Measurements from ENCODE around the gene HSP90AB1. TPM values are rescaled to one million over a fixed set of nuclear protein-coding genes. Genes with fewer than 3 reads are reported as not detected.

The HSP90AB1 gene
- polyA plus RNA-seq: 100 to 1,000 TPM; 100 to 773 (median 351) TPM
- long read RNA-seq, donor 1, transcript HSP90AB1-203 (12 exons, 2,572 nt): major isoform, 164 of 1,474 reads
- long read RNA-seq, donor 1, partial matches to known transcripts: 1,296 of 1,474 reads
- long read RNA-seq, donor 1, other reads (novel, unspliced or antisense): 14 of 1,474 reads
- long read RNA-seq, donor 2, transcript HSP90AB1-203 (12 exons, 2,572 nt): major isoform, 68 of 210 reads
- long read RNA-seq, donor 2, partial matches to known transcripts: 139 of 210 reads
- long read RNA-seq, donor 2, other reads (novel, unspliced or antisense): 0 of 210 reads
- long read RNA-seq, donor 3, transcript HSP90AB1-203 (12 exons, 2,572 nt): major isoform, 45 of 525 reads
- long read RNA-seq, donor 3, partial matches to known transcripts: 480 of 525 reads
- long read RNA-seq, donor 3, other reads (novel, unspliced or antisense): 0 of 525 reads
- long read RNA-seq, donor 4, partial matches to known transcripts: 15 of 17 reads
- long read RNA-seq, donor 4, other reads (novel, unspliced or antisense): 0 of 17 reads
- long read RNA-seq, donor 5, transcript HSP90AB1-203 (12 exons, 2,572 nt): major isoform, 12 of 214 reads
- long read RNA-seq, donor 5, partial matches to known transcripts: 202 of 214 reads
- long read RNA-seq, donor 5, other reads (novel, unspliced or antisense): 0 of 214 reads
- long read RNA-seq, donor 6, transcript HSP90AB1-203 (12 exons, 2,572 nt): major isoform, 83 of 385 reads
- long read RNA-seq, donor 6, partial matches to known transcripts: 300 of 385 reads
- long read RNA-seq, donor 6, other reads (novel, unspliced or antisense): 0 of 385 reads
- long read RNA-seq, donor 7, transcript HSP90AB1-203 (12 exons, 2,572 nt): major isoform, 172 of 830 reads
- long read RNA-seq, donor 7, partial matches to known transcripts: 654 of 830 reads
- long read RNA-seq, donor 7, other reads (novel, unspliced or antisense): 0 of 830 reads
- long read RNA-seq, donor 8, transcript HSP90AB1-203 (12 exons, 2,572 nt): major isoform, 14 of 57 reads
- long read RNA-seq, donor 8, partial matches to known transcripts: 43 of 57 reads
- long read RNA-seq, donor 8, other reads (novel, unspliced or antisense): 0 of 57 reads
- long read RNA-seq, donor 9, transcript HSP90AB1-203 (12 exons, 2,572 nt): major isoform, 20 of 136 reads
- long read RNA-seq, donor 9, partial matches to known transcripts: 116 of 136 reads
- long read RNA-seq, donor 9, other reads (novel, unspliced or antisense): 0 of 136 reads
- long read RNA-seq, donor 10, transcript HSP90AB1-203 (12 exons, 2,572 nt): major isoform, 117 of 908 reads
- long read RNA-seq, donor 10, partial matches to known transcripts: 760 of 908 reads
- long read RNA-seq, donor 10, other reads (novel, unspliced or antisense): 30 of 908 reads

DNA sequence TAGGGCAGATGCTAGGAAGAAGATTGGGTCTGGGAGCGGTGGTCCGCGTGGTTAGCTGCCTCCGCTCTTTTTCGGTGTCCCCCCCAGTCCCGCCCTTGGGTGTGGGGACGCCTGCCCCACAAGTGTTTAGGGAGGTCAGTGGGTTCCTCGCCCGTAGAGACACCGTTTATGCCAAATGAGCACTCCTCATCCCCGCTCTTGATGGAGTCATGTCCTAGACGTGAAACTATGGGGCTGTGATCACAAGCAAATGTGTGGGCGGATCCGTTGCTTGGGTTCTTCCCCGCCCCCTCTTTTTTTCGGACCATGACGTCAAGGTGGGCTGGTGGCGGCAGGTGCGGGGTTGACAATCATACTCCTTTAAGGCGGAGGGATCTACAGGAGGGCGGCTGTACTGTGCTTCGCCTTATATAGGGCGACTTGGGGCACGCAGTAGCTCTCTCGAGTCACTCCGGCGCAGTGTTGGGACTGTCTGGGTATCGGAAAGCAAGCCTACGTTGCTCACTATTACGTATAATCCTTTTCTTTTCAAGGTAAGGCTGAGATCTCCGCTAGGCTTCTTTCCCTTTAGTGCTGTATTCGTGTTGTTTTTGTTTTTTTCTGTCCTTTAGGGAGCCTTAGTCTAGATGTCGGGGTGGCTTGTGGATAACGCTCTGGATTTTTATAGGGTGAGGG, at the start of gene HSP90AB1:
Gene HSP90AB1, plus strand, starts transcription at position 439 of the 675 bp plus-strand sequence. CDS start 1,529 bp downstream, outside the sequence.
- Histone ChIP-seq H3K4me3 (ENCODE audit: low read depth in 1 of 3, low read length in 3 of 3) (peak within 1 kb of the TSS; percentile 81 to 97 (median 89)), H3K27ac (ENCODE audit: low read depth in 1 of 3, low read length in 2 of 3) (peak within 1 kb of the TSS; percentile 72 to 96 (median 96)), H3K4me1 (ENCODE audit: control insufficient read depth in 3 of 3, insufficient read depth in 2 of 3, low read depth in 1 of 3, low read length in 2 of 3) (peaks cover 0 to 16% (median 5%) of the 10 kb centered on the region in 3 donors), H3K9me3 (ENCODE audit: control insufficient read depth in 2 of 2, insufficient read depth in 1 of 2, low read depth in 1 of 2, low read length in 1 of 2) (no peaks in the 10 kb centered on the region), H3K36me3 (ENCODE audit: control insufficient read depth in 3 of 3, insufficient read depth in 2 of 3, low read depth in 1 of 3, low read length in 3 of 3) (peaks cover 8 to 23% (median 15%) of the 10 kb centered on the region in 3 donors), H3K27me3 (ENCODE audit: control insufficient read depth in 3 of 3, insufficient read depth in 3 of 3, low read length in 3 of 3) (no peaks in the 10 kb centered on the region)
- WGBS, 3 donors: 0 to 1% (median 1%) methylated on average over 34 of the region's 34 CpGs
- FAIRE-seq (no peak), DNase-seq (peak; percentile 97 to 98)

DNA sequence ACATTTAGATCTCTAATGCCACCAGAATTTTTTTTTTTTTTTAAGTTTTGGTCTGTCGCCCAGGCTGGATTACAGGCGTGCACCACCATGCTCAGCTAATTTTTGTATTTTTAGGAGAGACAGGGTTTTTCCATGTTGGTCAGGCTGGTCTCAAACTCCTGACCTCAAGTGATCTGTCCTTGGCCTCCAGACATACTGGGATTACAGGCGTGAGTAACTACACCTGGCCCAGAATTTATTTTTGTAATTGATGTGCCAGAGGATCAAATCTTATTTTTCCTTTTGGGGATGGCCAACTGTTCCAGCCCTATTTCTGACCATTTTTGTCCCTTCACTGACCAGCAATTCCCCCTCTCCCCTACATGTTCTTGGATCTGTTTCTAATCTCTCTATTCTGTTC, 48.2 kb upstream of the HSP90AB1 start:
- Histone ChIP-seq H3K4me1 (ENCODE audit: control insufficient read depth in 3 of 3, insufficient read depth in 2 of 3, low read depth in 1 of 3, low read length in 2 of 3) (peaks cover 0 to 20% (median 0%) of the 10 kb centered on the region in 3 donors), H3K27ac (ENCODE audit: low read depth in 1 of 3, low read length in 2 of 3) (no peak overlapping the region), H3K36me3 (ENCODE audit: control insufficient read depth in 3 of 3, insufficient read depth in 2 of 3, low read depth in 1 of 3, low read length in 3 of 3) (no peaks in the 10 kb centered on the region), H3K9me3 (ENCODE audit: control insufficient read depth in 2 of 2, insufficient read depth in 1 of 2, low read depth in 1 of 2, low read length in 1 of 2) (no peaks in the 10 kb centered on the region), H3K27me3 (ENCODE audit: control insufficient read depth in 3 of 3, insufficient read depth in 3 of 3, low read length in 3 of 3) (no peaks in the 10 kb centered on the region), H3K4me3 (ENCODE audit: low read depth in 1 of 3, low read length in 3 of 3) (no peak overlapping the region)
- WGBS, 3 donors: 82 to 89% (median 85%) methylated on average over 3 of the region's 3 CpGs
- no peak for FAIRE-seq
- no peak for DNase-seq

DNA sequence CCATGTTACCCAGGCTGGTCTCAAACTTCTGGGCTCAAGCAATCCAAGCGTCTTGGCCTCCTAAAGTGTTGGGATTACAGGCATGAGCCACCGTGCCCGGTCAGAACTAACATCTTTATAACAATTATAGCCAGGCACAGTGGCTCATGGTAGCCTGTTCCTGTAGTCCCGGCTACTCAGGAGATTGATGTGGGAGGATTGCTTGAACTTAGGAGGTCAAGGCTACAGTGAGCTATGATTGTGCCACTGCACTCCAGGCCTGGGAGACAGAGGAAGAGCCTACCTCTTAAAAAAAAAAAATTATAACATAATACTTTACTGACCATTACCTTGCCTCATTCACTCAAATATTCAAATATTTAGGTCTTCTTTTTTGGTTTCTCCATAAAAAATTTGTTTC, 47.0 kb upstream of the HSP90AB1 start:
- 88 to 93% (median 90%) methylated on average over 4 of the region's 4 CpGs for WGBS, 3 donors
- Histone ChIP-seq H3K4me3 (ENCODE audit: low read depth in 1 of 3, low read length in 3 of 3) (no peak overlapping the region), H3K4me1 (ENCODE audit: control insufficient read depth in 3 of 3, insufficient read depth in 2 of 3, low read depth in 1 of 3, low read length in 2 of 3) (peaks cover 0 to 20% (median 0%) of the 10 kb centered on the region in 3 donors), H3K27me3 (ENCODE audit: control insufficient read depth in 3 of 3, insufficient read depth in 3 of 3, low read length in 3 of 3) (no peaks in the 10 kb centered on the region), H3K9me3 (ENCODE audit: control insufficient read depth in 2 of 2, insufficient read depth in 1 of 2, low read depth in 1 of 2, low read length in 1 of 2) (no peaks in the 10 kb centered on the region), H3K36me3 (ENCODE audit: control insufficient read depth in 3 of 3, insufficient read depth in 2 of 3, low read depth in 1 of 3, low read length in 3 of 3) (no peaks in the 10 kb centered on the region), H3K27ac (ENCODE audit: low read depth in 1 of 3, low read length in 2 of 3) (no peak overlapping the region)
- FAIRE-seq: no peak
- DNase-seq: no peak

DNA sequence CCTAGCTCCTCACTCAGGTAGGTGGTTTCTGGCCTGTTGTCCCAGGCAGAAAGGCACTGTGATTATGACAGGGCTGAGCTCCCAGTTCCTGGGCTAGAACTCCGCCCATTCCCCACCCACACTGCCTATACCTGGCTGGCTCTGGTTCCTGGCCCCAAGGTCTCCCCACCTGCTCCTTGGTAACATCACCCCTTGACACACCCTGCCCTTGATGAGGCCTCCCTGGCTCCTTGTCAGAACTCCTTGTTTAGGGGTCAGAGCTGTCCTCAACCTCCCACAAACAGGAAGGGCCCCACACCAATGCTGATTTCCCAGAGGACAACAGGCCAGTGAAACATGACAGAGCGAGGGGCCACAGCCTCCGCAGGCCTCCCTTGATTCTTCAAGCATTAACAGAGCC, 45.7 kb upstream of the HSP90AB1 start:
- FAIRE-seq (no peak), DNase-seq (peak; percentile 69 to 87)
- peak overlapping the region in 1 of 3 donors; percentile 23 for H3K27ac ChIP-seq (ENCODE audit: low read depth in 1 of 3, low read length in 2 of 3)
- no peaks in the 10 kb centered on the region for H3K36me3 ChIP-seq (ENCODE audit: control insufficient read depth in 3 of 3, insufficient read depth in 2 of 3, low read depth in 1 of 3, low read length in 3 of 3)
- no peaks in the 10 kb centered on the region for H3K27me3 ChIP-seq (ENCODE audit: control insufficient read depth in 3 of 3, insufficient read depth in 3 of 3, low read length in 3 of 3)
- no peak overlapping the region for H3K4me3 ChIP-seq (ENCODE audit: low read depth in 1 of 3, low read length in 3 of 3)
- peaks cover 0 to 20% (median 0%) of the 10 kb centered on the region in 3 donors for H3K4me1 ChIP-seq (ENCODE audit: control insufficient read depth in 3 of 3, insufficient read depth in 2 of 3, low read depth in 1 of 3, low read length in 2 of 3)
- WGBS, 3 donors: 55 to 75% (median 74%) methylated on average over 3 of the region's 3 CpGs
- H3K9me3 ChIP-seq (ENCODE audit: control insufficient read depth in 2 of 2, insufficient read depth in 1 of 2, low read depth in 1 of 2, low read length in 1 of 2): no peaks in the 10 kb centered on the region

DNA sequence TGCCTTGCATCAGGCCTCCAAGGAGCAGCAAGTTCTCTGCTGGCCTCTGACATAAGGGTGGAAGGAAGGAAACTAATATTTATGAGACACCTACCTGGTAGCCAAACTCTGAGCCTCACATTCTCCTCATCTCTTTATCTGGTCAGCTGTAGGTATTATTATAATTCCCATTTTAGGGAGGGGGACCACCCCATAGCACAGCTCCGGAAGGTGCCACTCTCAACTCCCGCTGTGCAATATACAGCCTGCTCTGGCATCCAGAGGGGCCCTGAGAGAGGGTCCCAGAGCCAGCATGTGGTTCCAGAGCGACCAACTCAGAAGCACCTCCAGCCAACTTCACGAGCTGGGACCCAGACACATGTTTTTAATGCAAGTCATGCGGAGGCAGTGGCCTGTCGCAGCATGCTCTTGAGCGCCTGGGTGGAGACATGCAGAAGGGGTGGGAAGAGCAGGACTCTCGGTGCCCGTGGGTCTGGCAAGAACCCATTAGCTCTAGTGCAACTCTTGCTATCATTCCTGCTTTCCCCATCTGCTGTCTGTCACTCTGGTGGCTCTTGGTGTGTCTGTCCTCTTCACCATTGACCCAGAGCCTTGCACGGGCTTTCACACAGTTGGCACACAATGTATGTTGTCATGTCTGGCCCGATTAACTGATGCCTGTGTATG, 45.1 kb upstream of the HSP90AB1 start:
- Histone ChIP-seq H3K27me3 (ENCODE audit: control insufficient read depth in 3 of 3, insufficient read depth in 3 of 3, low read length in 3 of 3) (no peaks in the 10 kb centered on the region), H3K27ac (ENCODE audit: low read depth in 1 of 3, low read length in 2 of 3) (peak overlapping the region in 1 of 3 donors; percentile 23), H3K36me3 (ENCODE audit: control insufficient read depth in 3 of 3, insufficient read depth in 2 of 3, low read depth in 1 of 3, low read length in 3 of 3) (no peaks in the 10 kb centered on the region), H3K9me3 (ENCODE audit: control insufficient read depth in 2 of 2, insufficient read depth in 1 of 2, low read depth in 1 of 2, low read length in 1 of 2) (no peaks in the 10 kb centered on the region), H3K4me3 (ENCODE audit: low read depth in 1 of 3, low read length in 3 of 3) (no peak overlapping the region), H3K4me1 (ENCODE audit: control insufficient read depth in 3 of 3, insufficient read depth in 2 of 3, low read depth in 1 of 3, low read length in 2 of 3) (peaks cover 0 to 20% (median 0%) of the 10 kb centered on the region in 3 donors)
- DNase-seq (no peak), FAIRE-seq (no peak)
- WGBS, 3 donors: 80 to 87% (median 87%) methylated on average over 11 of the region's 11 CpGs

DNA sequence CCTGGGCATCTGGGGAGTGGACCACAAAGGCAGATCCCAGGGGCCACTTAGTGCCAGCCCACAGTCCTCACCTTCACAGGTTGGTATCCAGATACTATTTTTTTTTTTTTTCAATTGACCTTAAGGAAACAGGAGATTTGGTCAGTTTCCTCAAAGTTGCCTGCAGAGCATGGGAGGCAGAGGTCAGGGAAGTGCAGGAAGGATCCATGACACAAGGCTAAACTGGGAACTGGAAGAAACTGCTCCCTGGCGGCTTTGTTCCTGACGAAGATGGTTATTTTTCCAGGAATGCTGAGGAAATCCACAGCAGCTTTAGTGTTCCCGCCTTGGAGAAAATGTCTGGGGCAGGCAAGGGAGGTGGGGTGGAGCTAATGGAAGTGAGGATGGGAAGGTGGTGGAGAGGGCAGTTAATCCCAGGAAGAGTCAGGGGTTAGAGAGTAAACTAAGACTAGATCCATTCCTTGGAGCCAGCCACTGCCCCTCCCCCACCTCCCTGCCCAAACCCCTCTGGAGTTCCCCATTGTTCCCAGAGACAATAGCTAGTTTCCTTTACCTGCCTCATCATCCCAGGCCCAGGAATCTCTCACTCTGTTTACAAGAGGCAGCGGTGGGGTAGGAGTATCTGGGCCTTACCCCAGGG, 44.4 kb upstream of the HSP90AB1 start:
- no peak overlapping the region for H3K4me3 ChIP-seq (ENCODE audit: low read depth in 1 of 3, low read length in 3 of 3)
- DNase-seq (no peak), FAIRE-seq (no peak)
- no peaks in the 10 kb centered on the region for H3K9me3 ChIP-seq (ENCODE audit: control insufficient read depth in 2 of 2, insufficient read depth in 1 of 2, low read depth in 1 of 2, low read length in 1 of 2)
- no peak overlapping the region for H3K27ac ChIP-seq (ENCODE audit: low read depth in 1 of 3, low read length in 2 of 3)
- H3K36me3 ChIP-seq (ENCODE audit: control insufficient read depth in 3 of 3, insufficient read depth in 2 of 3, low read depth in 1 of 3, low read length in 3 of 3): no peaks in the 10 kb centered on the region
- 82 to 85% (median 84%) methylated on average over 4 of the region's 4 CpGs for WGBS, 3 donors
- H3K27me3 ChIP-seq (ENCODE audit: control insufficient read depth in 3 of 3, insufficient read depth in 3 of 3, low read length in 3 of 3): no peaks in the 10 kb centered on the region
- H3K4me1 ChIP-seq (ENCODE audit: control insufficient read depth in 3 of 3, insufficient read depth in 2 of 3, low read depth in 1 of 3, low read length in 2 of 3): peaks cover 0 to 20% (median 0%) of the 10 kb centered on the region in 3 donors
